ENCODE measurements around the gene PUS1.

The PUS1 gene

DNA sequence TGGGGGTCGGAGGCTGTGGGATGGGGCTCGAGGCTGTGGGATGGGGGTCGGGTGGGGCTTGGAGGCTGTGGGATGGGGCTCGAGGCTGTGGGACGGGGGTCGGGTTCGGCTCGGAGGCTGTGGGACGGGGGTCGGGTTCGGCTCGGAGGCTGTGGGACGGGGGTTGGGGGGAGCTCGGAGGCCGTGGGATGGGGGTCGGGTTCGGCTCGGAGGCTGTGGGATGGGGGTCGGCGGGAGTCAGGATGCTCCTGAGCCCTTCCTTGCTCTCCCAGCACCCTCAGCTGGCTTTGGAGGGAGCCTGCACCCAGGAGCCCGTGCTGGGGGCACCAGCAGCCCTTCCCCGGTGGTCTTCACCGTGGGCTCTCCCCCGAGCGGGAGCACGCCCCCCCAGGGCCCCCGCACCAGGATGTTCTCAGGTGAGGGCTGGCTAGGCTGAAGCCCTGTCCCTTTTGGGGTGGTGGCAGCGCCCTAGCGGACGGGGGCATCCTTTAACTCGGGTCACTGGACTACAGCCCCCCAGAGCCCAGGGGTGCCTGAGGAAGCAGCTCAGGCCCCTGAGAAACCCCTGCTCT, 11.9 kb upstream of the PUS1 start:
- DNase-seq, result no peak

GRCh38 chr12:131917711-131918306, 11.3 kb upstream of the PUS1 start:
- DNase-seq, result no peak

- DNase-seq, result no peak
Measured at GRCh38 chr12:131918311-131919050, 10.6 kb upstream of the PUS1 start.

DNA sequence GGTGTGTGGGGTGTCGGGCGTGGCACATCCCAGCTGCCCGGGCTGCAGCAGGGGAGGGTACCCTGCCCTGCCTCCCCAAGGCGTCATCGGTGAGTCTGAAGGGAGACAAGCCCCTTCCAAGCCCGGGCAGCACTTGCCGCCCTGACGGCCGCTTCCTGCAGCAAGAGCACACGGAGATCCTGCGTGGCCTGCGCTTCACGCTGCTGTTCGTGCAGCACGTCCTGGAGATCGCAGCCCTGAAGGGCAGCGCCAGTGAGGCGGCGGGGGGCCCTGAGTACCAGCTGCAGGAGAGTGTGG, 10.1 kb upstream of the PUS1 start:
- no peak for DNase-seq

- DNase-seq, result no peak
Measured at GRCh38 chr12:131919366-131920156, 9.5 kb upstream of the PUS1 start.

GRCh38 chr12:131920157-131920508, 8.9 kb upstream of the PUS1 start:
- DNase-seq, result no peak

GRCh38 chr12:131920902-131921840, 7.9 kb upstream of the PUS1 start:
- DNase-seq, result no peak

- no peak for DNase-seq
Measured at GRCh38 chr12:131921866-131922769, 7.0 kb upstream of the PUS1 start.

GRCh38 chr12:131922772-131923171, 6.3 kb upstream of the PUS1 start:
- no peak for DNase-seq

GRCh38 chr12:131923260-131923659, 5.8 kb upstream of the PUS1 start:
- DNase-seq, result no peak

DNA sequence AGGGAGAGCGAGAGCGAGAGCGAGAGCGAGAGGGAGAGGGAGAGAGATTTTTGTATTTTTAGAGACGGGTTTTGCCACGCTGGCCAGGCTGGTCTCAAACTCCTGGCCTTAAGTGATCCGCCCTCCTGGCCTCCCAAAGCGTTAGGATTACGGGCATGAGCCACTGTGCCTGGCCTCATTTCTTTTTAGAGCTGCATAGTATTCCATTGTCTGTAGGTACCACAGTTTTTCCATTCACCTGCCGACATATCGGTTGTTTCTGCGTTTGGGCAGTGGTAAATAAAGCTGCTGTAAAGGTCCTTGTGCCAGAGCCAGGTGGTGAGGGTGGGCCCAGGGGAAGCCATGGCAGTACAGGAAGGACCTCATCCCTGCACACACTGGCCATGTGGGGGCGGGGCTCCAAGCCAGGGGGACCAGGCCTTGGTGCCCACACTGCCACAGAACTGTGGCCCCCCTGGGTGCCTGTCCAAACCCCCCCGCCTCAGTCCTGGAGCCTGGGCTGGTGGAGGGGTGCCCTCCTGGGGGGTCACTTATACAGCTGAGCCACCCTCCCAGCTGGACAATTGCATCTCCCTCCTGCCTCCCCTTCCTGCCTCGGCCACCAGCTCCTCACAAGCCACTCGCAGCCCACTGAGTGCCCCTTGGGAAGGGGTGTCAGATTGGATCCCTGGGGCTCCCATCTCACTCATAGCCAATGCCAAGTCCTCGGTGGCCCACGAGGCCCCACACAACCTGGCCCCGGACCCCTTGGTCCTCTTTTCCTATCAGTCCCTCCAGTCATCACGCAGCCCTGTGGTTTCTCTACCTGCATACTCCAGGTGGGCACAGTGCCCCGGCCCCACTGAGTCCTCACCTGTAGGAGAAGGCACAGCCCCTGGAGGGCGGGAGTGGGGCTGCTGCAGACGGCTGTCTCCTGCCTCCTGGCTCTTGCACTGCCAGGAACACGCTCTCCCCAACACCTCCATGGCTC, 1.7 kb upstream of the PUS1 start:
- DNase-seq, result no peak

GRCh38 chr12:131928080-131928710, 881 bp upstream of the PUS1 start:
- DNase-seq, result no peak

DNA sequence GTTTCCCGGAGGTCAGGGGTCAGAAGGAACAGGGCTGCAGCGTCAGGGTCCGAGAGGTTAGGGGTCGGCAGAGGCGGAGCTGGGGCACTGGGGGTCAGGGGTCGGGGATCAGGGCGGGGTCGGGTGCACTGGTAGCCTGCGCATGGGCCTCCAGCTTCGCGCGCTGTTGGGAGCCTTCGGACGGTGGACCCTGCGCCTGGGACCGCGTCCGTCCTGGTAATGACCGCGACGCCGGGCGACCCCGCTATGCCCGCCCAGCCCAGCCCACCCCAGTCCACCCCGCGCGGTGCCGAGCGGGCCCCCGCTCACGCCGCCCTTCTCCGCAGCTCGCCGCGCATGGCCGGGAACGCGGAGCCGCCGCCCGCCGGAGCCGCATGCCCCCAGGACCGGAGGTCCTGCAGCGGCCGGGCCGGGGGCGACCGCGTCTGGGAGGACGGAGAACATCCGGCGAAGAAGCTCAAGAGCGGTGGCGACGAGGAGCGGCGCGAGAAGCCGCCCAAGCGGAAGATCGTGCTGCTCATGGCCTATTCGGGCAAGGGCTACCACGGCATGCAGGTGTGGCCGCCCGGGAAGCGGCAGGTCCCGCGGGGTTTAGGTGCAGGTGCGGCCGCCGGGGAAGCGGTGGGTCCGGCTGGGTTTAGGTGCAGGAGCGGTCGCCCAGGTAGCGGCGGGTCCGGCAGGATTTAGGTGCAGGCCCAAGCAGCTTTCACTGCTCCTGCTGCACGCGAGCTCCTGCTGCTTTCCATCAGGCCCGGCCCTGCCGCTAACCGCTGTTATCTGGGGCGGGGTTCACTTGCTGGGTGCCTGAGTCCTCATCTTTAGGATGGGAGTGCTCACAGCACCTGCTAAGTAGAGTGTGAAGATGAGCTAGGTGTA, 743 bp downstream of the PUS1 start:
- no peak for DNase-seq

DNA sequence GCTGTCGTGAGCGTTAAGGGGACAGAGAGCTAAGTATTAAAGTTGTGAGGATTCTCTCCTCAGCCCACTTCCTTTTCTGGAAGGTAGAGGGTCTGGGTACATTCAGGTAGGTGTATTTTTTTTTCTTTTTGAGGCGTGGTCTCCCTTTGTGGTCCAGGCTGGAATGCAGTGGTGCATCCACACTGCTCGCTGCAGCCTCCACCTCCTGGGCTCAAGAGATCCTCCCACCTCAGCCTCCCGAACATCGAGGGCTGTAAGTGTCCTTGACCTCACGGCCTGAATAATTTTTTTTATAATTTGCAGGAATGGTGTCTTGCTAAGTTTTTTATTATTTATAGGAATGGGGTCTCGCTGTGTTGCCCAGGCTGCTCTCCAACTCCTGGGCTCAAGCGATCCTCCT, 1.4 kb downstream of the PUS1 start:
- DNase-seq, result no peak

DNA sequence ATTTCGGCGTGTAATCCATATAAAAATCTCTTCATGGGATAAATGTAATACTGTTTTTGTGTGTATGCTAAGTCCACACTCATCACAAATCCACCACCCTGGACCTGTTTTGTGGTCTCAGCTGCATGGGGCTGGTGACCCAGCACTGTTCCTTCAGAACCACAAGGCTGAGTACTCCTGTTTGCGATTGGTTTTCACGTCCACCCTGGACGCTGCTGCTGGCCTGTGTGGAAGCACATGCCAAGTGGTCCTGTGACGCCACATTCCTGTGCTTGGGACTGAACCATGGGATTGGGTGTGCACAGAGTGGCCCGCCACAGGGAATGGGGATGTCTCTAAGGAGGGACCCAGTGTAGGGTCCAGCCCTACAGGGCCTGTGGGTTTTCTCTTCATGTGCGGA, 4.3 kb downstream of the PUS1 start:
- no peak for DNase-seq

DNA sequence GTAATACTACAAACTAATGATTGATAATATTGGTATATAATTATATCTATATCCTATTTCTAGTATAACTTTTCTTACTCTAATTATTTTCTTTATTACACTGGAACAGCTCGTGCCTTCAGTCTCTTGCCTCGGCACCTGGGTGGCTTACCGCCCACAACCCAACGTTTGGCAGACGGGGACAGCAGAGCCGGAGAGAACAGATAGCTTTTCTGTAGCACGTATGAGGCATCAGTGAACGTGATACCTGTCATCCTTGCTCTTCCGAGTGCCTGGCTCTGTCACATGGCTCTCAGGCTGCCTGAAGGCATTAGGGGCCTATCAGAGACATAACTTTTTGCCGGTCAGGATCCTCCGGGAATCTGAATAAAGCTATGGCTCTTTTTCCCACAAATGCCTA, 5.5 kb downstream of the PUS1 start:
- DNase-seq, result no peak

DNA sequence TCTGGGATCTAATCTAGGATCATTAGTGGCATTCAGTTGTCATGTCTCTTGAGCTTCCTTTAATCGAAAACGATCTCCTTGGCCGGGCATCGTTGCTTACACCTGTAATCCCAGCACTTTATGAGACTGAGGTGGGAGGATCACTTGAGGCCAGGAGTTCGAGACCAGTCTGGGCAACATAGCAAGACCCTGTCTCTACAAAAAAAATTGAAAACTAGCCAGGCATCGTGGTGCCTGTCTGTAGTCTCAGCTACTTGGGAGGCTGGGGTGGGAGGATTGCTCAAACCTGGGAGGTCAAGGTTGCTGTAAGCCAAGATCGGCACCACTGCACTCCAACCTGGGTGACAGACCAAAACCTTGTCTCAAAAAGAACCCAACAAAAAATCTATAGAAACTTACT, 9.0 kb downstream of the PUS1 start:
- no peak for DNase-seq

- no peak for DNase-seq
Measured at GRCh38 chr12:131939007-131939406, 9.9 kb downstream of the PUS1 start.

GRCh38 chr12:131940141-131940547, 11.1 kb downstream of the PUS1 start:
- DNase-seq, result no peak
